Uterus (tissue), 2 donors: Measurements from ENCODE around the gene VWC2.

Source experiments
- CTCF ChIP-seq, 4 experiments: fragments of 200-600 bp in 2 of 4; fragments of 450-650 bp in 2 of 4; sonication (generic) in 2 of 4; IDR thresholded peaks; one replicate each; pipeline ENCODE4 v1.5.1; 2016 to 2019; ENCODE audit warnings: antibody characterized with exemption in 4 of 4, mild to moderate bottlenecking in 2 of 4, moderate library complexity in 1 of 4
- POLR2A ChIP-seq, 2 donors: fragments of 450-650 bp; IDR thresholded peaks; one replicate each; pipeline ENCODE4 v1.6.1; 2016; ENCODE audit warnings: antibody characterized with exemption in 2 of 2, mild to moderate bottlenecking in 1 of 2, moderate library complexity in 1 of 2

- no peak for TF ChIP-seq CTCF (IDR thresholded peaks at IDR 0.05)
- TF ChIP-seq POLR2A (IDR thresholded peaks at IDR 0.05), result no peak
Observed at GRCh38 chr7:49800031-49800430, 26.6 kb downstream of the VWC2 start.
